Measurements from ENCODE around the gene CNTNAP5.

DNA sequence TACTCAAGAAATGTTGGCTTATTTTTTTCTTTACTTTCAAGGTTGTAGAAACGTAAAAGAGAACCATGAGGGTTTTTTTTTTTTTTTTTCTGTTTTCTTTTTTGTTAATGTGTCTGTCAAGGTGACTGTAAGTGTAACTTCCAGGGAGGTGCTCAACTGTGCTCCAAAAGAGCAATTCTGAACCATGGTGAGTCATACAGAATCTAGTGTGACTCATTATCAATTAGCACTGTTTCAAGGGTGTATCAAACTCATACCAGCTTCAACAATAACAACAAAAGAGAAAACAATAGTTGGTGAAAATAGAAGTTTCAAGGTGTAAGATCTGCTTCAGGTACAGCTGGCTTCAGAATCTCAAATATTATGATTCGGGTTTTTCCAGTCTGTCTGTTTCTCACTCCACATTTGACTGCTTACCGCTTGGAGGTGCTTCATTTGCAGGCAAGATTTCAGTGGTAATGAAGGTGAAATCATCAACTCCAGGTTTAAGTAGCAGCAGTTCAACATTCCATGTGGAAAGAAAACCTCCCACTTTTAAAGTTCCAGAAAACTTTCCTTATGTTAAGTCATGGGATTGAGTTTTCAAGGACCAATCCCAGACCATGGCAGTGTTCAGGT lies 850.6 kb downstream of the CNTNAP5 start:
- TF ChIP-seq EZH2 (IDR thresholded peaks at IDR 0.05; ENCODE audit: borderline replicate concordance, low read length): no peak
- TF ChIP-seq, protein P1, sequence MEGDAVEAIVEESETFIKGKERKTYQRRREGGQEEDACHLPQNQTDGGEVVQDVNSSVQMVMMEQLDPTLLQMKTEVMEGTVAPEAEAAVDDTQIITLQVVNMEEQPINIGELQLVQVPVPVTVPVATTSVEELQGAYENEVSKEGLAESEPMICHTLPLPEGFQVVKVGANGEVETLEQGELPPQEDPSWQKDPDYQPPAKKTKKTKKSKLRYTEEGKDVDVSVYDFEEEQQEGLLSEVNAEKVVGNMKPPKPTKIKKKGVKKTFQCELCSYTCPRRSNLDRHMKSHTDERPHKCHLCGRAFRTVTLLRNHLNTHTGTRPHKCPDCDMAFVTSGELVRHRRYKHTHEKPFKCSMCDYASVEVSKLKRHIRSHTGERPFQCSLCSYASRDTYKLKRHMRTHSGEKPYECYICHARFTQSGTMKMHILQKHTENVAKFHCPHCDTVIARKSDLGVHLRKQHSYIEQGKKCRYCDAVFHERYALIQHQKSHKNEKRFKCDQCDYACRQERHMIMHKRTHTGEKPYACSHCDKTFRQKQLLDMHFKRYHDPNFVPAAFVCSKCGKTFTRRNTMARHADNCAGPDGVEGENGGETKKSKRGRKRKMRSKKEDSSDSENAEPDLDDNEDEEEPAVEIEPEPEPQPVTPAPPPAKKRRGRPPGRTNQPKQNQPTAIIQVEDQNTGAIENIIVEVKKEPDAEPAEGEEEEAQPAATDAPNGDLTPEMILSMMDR (conservative IDR thresholded peaks at IDR 0.05 in 1 of 2, IDR thresholded peaks at IDR 0.05 in 1 of 2; ENCODE audit: extremely low read depth in 1 of 2, insufficient read depth in 1 of 2, low read depth in 1 of 2, low read length in 2 of 2): no peak

Measured in mammary epithelial cell (primary cell).